ENCODE measurements around the gene TMPRSS4.

GRCh38 chr11:118161786-118162185, 84.9 kb downstream of the TMPRSS4 start:
- TF ChIP-seq CTCF (IDR thresholded peaks at IDR 0.05), result no peak
- TF ChIP-seq ATF1 (CRISPR knock-in tag; IDR thresholded peaks at IDR 0.05), result no peak
- TF ChIP-seq AFF4 (CRISPR knock-in tag; IDR thresholded peaks at IDR 0.05; ENCODE audit: borderline replicate concordance), result no peak
- TF ChIP-seq USF2 (CRISPR knock-in tag; IDR thresholded peaks at IDR 0.05), result no peak
- no peak for TF ChIP-seq ZSCAN18 (CRISPR knock-in tag; IDR thresholded peaks at IDR 0.05)

Data from WTC11 (cell line).